SU-DHL-6 (cell line): ENCODE results near the gene FLT1.

Source experiments
- H2AFZ ChIP-seq: fragments of 200-600 bp; sonication (generic); 2 replicates; pipeline ENCODE4 v1.6.1; 2014; ENCODE audit warnings: low read depth, mild to moderate bottlenecking, moderate library complexity, mixed read lengths, antibody characterized with exemption, low read length; ENCODE audit not compliant: severe bottlenecking
- H3F3A ChIP-seq: fragments of 200-600 bp; shearing (Covaris generic); 2 replicates; pipeline ENCODE4 v1.6.0; 2016; ENCODE audit warnings: antibody characterized with exemption, mild to moderate bottlenecking; ENCODE audit not compliant: insufficient read depth
- H3K27ac ChIP-seq: fragments of 200-600 bp; sonication (generic); 2 replicates; pipeline ENCODE4 v1.5.1; 2016; ENCODE audit warnings: low read depth, mild to moderate bottlenecking, low read length, moderate library complexity, mixed read lengths
- H3K27me3 ChIP-seq: fragments of 200-600 bp; sonication (generic), shearing (Covaris generic); 2 replicates; pipeline ENCODE4 v1.6.0; 2014; ENCODE audit warnings: mild to moderate bottlenecking, low read length
- H3K36me3 ChIP-seq: fragments of 200-600 bp; sonication (generic); 2 replicates; pipeline ENCODE4 v1.6.1; 2014; ENCODE audit warnings: mild to moderate bottlenecking, low read length, mixed read lengths
- H3K4me2 ChIP-seq: fragments of 300-600, 200-600 bp; shearing (Covaris generic), sonication (generic); 2 replicates; pipeline ENCODE4 v1.6.0; 2014; ENCODE audit warnings: low read length, low read depth, mild to moderate bottlenecking; ENCODE audit not compliant: poor library complexity, severe bottlenecking
- H3K4me3 ChIP-seq: fragments of 200-600 bp; sonication (generic); 2 replicates; pipeline ENCODE4 v1.5.1; 2014; ENCODE audit warnings: antibody characterized with exemption, low read length, mild to moderate bottlenecking, mixed read lengths; ENCODE audit not compliant: insufficient read depth, poor library complexity, severe bottlenecking
- H3K79me2 ChIP-seq: fragments of 200-600 bp; sonication (generic); 2 replicates; pipeline ENCODE4 v1.6.1; 2014; ENCODE audit warnings: mild to moderate bottlenecking, low read length, moderate library complexity; ENCODE audit not compliant: insufficient read depth
- H3K9ac ChIP-seq: fragments of 200-600 bp; sonication (generic); 2 replicates; pipeline ENCODE4 v1.7.0; 2014; ENCODE audit warnings: mild to moderate bottlenecking, low read length
- H3K9me2 ChIP-seq: fragments of 200-600 bp; sonication (generic); replicated peaks from 2 replicates; pipeline ENCODE4 v1.6.1; 2014; ENCODE audit warnings: low read length; ENCODE audit not compliant: insufficient read depth
- H3K9me3 ChIP-seq: fragments of 200-600 bp; sonication (generic); 2 replicates; pipeline ENCODE4 v1.6.1; 2014; ENCODE audit warnings: low read length, mixed read lengths; ENCODE audit not compliant: insufficient read depth
- H4K20me1 ChIP-seq: fragments of 200-600 bp; sonication (generic); 2 replicates; pipeline ENCODE4 v1.6.1; 2014; ENCODE audit warnings: low read depth, mild to moderate bottlenecking, antibody characterized with exemption, low read length, moderate library complexity, mixed read lengths
- EZH2phosphoT487 ChIP-seq: fragments of 200-600 bp; sonication (generic), shearing (Covaris generic); conservative IDR thresholded peaks from 2 replicates; pipeline ENCODE4 v1.6.1; 2018; ENCODE audit warnings: mild to moderate bottlenecking, antibody characterized with exemption, low read length, moderate library complexity, mixed read lengths
- TF ChIP-seq, protein P1 (sequence below): fragments of 200-600 bp; sonication (generic); IDR thresholded peaks from one replicate; pipeline ENCODE4 v1.5.1; 2017; ENCODE audit warnings: antibody characterized with exemption, mild to moderate bottlenecking, low read length, moderate library complexity; ENCODE audit not compliant: insufficient read depth, poor library complexity, severe bottlenecking

The FLT1 gene

DNA sequence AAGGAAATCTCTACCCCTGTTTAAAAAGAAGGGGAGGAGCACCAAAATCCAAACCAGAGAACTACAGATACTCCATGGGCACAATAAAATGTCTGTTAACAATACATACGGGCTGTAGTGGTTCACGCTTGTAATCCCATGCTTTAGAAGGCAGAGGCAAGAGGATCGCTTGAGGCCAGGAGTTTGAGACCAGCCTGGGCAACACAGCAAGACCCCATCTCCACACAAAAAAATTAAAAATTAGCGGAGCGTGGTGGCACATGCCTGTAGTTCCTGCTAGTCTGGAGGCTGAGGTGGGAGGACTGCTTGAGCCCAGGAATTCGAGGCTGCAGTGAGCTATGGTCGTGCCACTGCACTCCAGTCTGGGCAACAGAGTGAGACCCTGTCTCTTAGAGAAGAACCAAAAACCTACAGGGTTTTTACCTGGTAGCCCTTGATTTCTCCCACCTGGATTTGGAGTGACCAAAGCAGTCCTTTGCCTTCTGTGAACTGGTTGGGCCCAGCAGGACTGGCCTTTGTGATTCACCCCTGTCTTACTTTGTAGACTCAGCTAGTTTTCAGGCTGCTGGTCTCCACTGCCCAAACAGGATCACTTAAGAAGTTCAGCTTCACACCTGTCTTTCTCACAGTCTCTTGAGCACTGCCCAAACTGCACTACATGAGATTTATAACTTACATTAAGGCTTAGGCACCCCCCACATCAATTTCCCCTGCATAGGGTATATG, 38.7 kb upstream of the FLT1 start:
- no peaks in the 10 kb centered on the region for H3K9me2 ChIP-seq
- H3K79me2 ChIP-seq, result no peaks in the 10 kb centered on the region
- TF ChIP-seq EZH2phosphoT487, result no peak
- TF ChIP-seq, protein P1, sequence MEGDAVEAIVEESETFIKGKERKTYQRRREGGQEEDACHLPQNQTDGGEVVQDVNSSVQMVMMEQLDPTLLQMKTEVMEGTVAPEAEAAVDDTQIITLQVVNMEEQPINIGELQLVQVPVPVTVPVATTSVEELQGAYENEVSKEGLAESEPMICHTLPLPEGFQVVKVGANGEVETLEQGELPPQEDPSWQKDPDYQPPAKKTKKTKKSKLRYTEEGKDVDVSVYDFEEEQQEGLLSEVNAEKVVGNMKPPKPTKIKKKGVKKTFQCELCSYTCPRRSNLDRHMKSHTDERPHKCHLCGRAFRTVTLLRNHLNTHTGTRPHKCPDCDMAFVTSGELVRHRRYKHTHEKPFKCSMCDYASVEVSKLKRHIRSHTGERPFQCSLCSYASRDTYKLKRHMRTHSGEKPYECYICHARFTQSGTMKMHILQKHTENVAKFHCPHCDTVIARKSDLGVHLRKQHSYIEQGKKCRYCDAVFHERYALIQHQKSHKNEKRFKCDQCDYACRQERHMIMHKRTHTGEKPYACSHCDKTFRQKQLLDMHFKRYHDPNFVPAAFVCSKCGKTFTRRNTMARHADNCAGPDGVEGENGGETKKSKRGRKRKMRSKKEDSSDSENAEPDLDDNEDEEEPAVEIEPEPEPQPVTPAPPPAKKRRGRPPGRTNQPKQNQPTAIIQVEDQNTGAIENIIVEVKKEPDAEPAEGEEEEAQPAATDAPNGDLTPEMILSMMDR, result no peak
- H2AFZ ChIP-seq, result no peak overlapping the region
- H3K36me3 ChIP-seq, result no peaks in the 10 kb centered on the region
- H3K27ac ChIP-seq, result no peak overlapping the region
- H3K27me3 ChIP-seq, result no peaks in the 10 kb centered on the region
- no peak overlapping the region for H3K9ac ChIP-seq
- no peaks in the 10 kb centered on the region for H3F3A ChIP-seq
- no peak overlapping the region for H3K4me3 ChIP-seq
- no peak overlapping the region for H3K4me2 ChIP-seq
- no peaks in the 10 kb centered on the region for H4K20me1 ChIP-seq
- no peaks in the 10 kb centered on the region for H3K9me3 ChIP-seq

- Histone ChIP-seq H3K9ac (no peak overlapping the region), H3K4me2 (no peak overlapping the region), H3K36me3 (no peaks in the 10 kb centered on the region), H3K27me3 (no peaks in the 10 kb centered on the region), H4K20me1 (no peaks in the 10 kb centered on the region), H3K27ac (no peak overlapping the region), H3K9me2 (no peaks in the 10 kb centered on the region), H3K9me3 (no peaks in the 10 kb centered on the region), H3F3A (no peaks in the 10 kb centered on the region), H3K79me2 (no peaks in the 10 kb centered on the region), H3K4me3 (no peak overlapping the region), H2AFZ (no peak overlapping the region)
- TF ChIP-seq, protein P1, result no peak
- no peak for TF ChIP-seq EZH2phosphoT487
Observed at GRCh38 chr13:28533125-28533436, 38.2 kb upstream of the FLT1 start.

GRCh38 chr13:28532388-28533124, 37.6 kb upstream of the FLT1 start:
- Histone ChIP-seq H3K4me2 (no peak overlapping the region), H3K36me3 (no peaks in the 10 kb centered on the region), H3K9ac (no peak overlapping the region)

More at GRCh38 chr13:28532388-28533124, 37.6 kb upstream of the FLT1 start:
- H4K20me1 ChIP-seq, result no peaks in the 10 kb centered on the region
- no peak overlapping the region for H3K27ac ChIP-seq
- H3K27me3 ChIP-seq, result no peaks in the 10 kb centered on the region
- no peaks in the 10 kb centered on the region for H3K9me2 ChIP-seq
- H3F3A ChIP-seq, result no peaks in the 10 kb centered on the region
- TF ChIP-seq, protein P1, result no peak
- TF ChIP-seq EZH2phosphoT487, result no peak
- no peaks in the 10 kb centered on the region for H3K9me3 ChIP-seq
- no peaks in the 10 kb centered on the region for H3K79me2 ChIP-seq
- no peak overlapping the region for H2AFZ ChIP-seq
- H3K4me3 ChIP-seq, result no peak overlapping the region
